Measurements from ENCODE around the gene ARPP19.
"Not testable (repeated sequence)": the region's sequence is repeated elsewhere in the genome, so short reads cannot be mapped to it uniquely, and the experiment has no call there.

ARPP19 gene

DNA sequence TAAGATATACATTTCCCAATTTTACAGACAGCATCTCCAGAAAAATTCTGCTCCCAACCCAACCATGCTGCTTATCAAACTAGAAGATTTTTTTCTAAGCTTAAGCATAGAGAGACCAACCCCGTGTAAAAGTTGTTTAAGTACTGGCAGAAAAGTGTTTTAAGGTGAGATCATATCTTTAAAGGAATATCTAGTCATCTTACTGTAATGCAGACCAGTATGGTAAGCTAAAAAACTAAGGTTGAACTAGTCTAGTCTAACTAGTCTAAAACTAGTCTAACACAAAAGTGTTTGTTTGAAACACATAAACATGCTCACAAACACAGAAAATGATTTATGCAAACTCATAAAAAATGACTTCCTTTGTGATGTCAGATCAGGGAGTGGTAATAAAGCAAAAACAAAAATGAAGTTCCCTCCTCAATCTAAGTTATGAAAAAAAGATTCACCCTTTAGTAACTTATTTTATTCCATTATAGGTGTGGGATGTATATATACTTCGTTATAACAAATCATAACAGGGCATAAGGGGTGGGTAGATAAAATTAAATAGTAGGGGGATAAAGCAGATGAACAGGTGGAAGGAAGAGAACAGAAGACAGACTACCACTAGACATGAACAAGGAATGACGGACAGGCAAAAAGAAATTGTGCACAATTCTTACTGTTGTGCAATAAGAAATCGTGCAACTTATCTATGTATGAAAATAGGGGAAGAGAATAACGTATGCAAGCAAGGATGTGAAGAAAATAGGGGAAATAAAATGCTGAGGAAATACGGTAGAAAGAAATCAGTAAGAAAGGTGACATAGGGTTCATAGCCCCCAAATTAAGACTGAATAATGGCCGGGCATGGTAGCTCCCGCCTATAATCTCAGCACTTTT, 50.1 kb downstream of the ARPP19 start:
- no peaks in the 10 kb centered on the region for H3K36me3 Mint-ChIP-seq (ENCODE audit: insufficient read depth)
- H3K4me1 Mint-ChIP-seq (ENCODE audit: low read depth in 2 of 2) = peaks cover 19 to 33% of the 10 kb centered on the region in 2 donors
- H3K27ac Mint-ChIP-seq = no peak overlapping the region
- H3K4me3 Mint-ChIP-seq = no peak overlapping the region
- H3K27me3 Mint-ChIP-seq = no peaks in the 10 kb centered on the region
- no peaks in the 10 kb centered on the region for H3K9me3 Mint-ChIP-seq
- ATAC-seq (replicated peaks) (no peak), DNase-seq (no peak)

- Mint-ChIP-seq H3K27me3 (no peaks in the 10 kb centered on the region), H3K27ac (no peak overlapping the region), H3K36me3 (ENCODE audit: insufficient read depth) (no peaks in the 10 kb centered on the region), H3K4me1 (ENCODE audit: low read depth in 2 of 2) (peaks cover 17 to 24% of the 10 kb centered on the region in 2 donors), H3K4me3 (no peak overlapping the region), H3K9me3 (no peaks in the 10 kb centered on the region)
- DNase-seq (no peak), ATAC-seq (replicated peaks) (no peak)
Observed at GRCh38 chr15:52517014-52517413, 51.8 kb downstream of the ARPP19 start.

DNA sequence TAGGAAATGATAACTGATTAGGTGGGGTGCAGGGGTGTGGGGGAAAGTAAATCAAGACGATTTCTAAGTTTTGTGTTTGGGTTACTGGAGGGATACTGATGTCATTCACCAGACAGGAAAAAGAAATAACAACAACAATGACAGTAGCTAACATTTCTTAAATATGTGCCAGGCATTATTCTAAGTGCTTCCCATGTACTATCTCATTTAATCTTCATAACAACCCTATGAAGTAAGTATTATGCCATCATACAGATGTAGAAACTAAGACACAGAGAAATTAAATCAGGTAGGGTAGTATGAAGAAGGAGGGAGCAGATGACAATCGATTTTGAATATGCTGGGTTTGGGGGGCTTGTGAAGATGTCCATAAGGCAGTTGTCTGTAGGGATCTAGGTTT, 53.5 kb downstream of the ARPP19 start:
- ATAC-seq (replicated peaks) (no peak), DNase-seq (no peak)
- Mint-ChIP-seq H3K4me1 (ENCODE audit: low read depth in 2 of 2) (peaks cover 13 to 17% of the 10 kb centered on the region in 2 donors), H3K36me3 (ENCODE audit: insufficient read depth) (peaks cover 3% of the 10 kb centered on the region), H3K27me3 (no peaks in the 10 kb centered on the region), H3K4me3 (no peak overlapping the region), H3K9me3 (no peaks in the 10 kb centered on the region), H3K27ac (no peak overlapping the region)

DNA sequence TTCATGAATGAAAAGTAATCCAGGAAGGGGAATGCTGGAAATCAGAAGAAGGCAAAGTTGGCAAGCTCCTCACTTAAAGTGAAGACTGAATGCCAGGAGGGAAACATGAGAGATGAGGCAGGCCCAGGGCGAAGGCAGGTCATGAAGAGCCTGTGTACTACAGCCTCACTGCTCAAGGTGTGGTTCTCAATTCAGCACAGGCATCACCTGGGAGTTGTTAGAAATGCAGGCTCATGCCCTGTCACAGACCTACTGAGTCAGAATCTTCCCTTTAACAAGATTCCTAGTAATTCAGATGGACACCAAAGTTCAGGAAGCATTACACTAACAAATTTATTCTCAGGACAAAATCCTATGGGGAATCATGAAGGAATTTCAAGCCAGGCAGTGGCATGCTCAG, 54.3 kb downstream of the ARPP19 start:
- H3K9me3 Mint-ChIP-seq = no peaks in the 10 kb centered on the region
- peaks cover 3% of the 10 kb centered on the region for H3K36me3 Mint-ChIP-seq (ENCODE audit: insufficient read depth)
- H3K4me1 Mint-ChIP-seq (ENCODE audit: low read depth in 2 of 2) = peaks cover 13 to 18% of the 10 kb centered on the region in 2 donors
- no peaks in the 10 kb centered on the region for H3K27me3 Mint-ChIP-seq
- no peak overlapping the region for H3K27ac Mint-ChIP-seq
- no peak for ATAC-seq (replicated peaks)
- DNase-seq = no peak
- H3K4me3 Mint-ChIP-seq = no peak overlapping the region

DNA sequence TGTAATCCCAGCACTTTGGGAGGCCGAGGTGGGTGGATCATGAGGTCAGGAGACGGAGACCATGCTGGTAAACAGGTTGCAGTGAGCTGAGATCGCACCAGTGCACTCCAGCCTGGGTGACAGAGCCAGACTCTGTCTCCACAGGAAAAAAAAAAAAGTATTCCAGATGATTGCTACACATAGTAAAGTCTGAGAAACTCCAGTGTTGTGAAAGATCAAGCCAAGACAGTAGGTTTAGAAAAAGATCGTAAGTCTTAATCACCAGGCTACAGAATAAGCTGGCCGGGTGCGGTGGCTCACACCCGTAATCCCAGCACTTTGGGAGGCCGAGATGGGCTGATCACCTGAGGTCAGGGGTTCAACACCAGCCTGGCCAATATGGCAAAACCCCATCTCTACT, 56.0 kb downstream of the ARPP19 start:
- not testable (repeated sequence) for DNase-seq, H3K9me3 Mint-ChIP-seq

DNA sequence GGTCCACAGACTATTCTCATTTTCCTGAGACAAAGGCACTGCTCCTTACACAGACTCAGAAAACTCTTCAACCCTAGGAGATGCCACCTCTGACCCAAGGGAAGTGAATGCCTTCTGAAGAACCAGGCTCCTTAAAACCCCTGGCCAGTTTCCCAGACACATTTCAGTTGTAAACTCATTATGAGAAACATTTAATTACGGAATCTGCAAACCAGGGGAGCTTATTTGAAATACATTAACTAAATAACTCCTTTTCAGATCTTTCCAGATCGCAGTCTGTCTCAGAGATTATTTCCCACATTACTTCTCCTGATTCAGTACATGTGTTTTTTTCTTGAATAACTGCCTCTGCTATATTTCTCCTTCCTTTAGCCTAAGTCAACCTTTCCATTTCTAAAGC, 57.7 kb downstream of the ARPP19 start:
- H3K27ac Mint-ChIP-seq = peak overlapping the region in 1 of 2 donors; percentile 69
- H3K27me3 Mint-ChIP-seq = no peaks in the 10 kb centered on the region
- no peak for DNase-seq
- no peak overlapping the region for H3K4me3 Mint-ChIP-seq
- peaks cover 24 to 27% of the 10 kb centered on the region in 2 donors for H3K4me1 Mint-ChIP-seq (ENCODE audit: low read depth in 2 of 2)
- peaks cover 3% of the 10 kb centered on the region for H3K36me3 Mint-ChIP-seq (ENCODE audit: insufficient read depth)
- no peaks in the 10 kb centered on the region for H3K9me3 Mint-ChIP-seq
- no peak for ATAC-seq (replicated peaks)

More for the DNA sequence above, 56.0 kb downstream of the ARPP19 start:
- peak overlapping the region in 1 of 2 donors; percentile 70 for H3K27ac Mint-ChIP-seq
- H3K4me3 Mint-ChIP-seq; ATAC-seq (replicated peaks); H3K36me3 Mint-ChIP-seq (ENCODE audit: insufficient read depth); H3K27me3 Mint-ChIP-seq: not testable (repeated sequence)
- peaks cover 17 to 27% of the 10 kb centered on the region in 2 donors for H3K4me1 Mint-ChIP-seq (ENCODE audit: low read depth in 2 of 2)

GRCh38 chr15:52509500-52510245, 59.2 kb downstream of the ARPP19 start:
- Mint-ChIP-seq H3K4me3 (no peak overlapping the region), H3K36me3 (ENCODE audit: insufficient read depth) (peaks cover 3% of the 10 kb centered on the region), H3K4me1 (ENCODE audit: low read depth in 2 of 2) (peaks cover 30 to 33% of the 10 kb centered on the region in 2 donors), H3K27ac (peak overlapping the region in 1 of 2 donors; percentile 85), H3K9me3 (no peaks in the 10 kb centered on the region), H3K27me3 (no peaks in the 10 kb centered on the region)
- no peak for ATAC-seq (replicated peaks)
- DNase-seq = no peak

- no peak for DNase-seq
- no peak overlapping the region for H3K4me3 Mint-ChIP-seq
- H3K27me3 Mint-ChIP-seq = no peaks in the 10 kb centered on the region
- H3K27ac Mint-ChIP-seq = peak overlapping the region in 1 of 2 donors; percentile 46
- ATAC-seq (replicated peaks) = no peak
- H3K4me1 Mint-ChIP-seq (ENCODE audit: low read depth in 2 of 2) = peaks cover 30 to 48% of the 10 kb centered on the region in 2 donors
- H3K9me3 Mint-ChIP-seq = no peaks in the 10 kb centered on the region
- peaks cover under 1% of the 10 kb centered on the region for H3K36me3 Mint-ChIP-seq (ENCODE audit: insufficient read depth)
Observed at GRCh38 chr15:52506549-52506948, 62.3 kb downstream of the ARPP19 start.

- ATAC-seq (replicated peaks) (no peak), DNase-seq (no peak)
- Mint-ChIP-seq H3K9me3 (no peaks in the 10 kb centered on the region), H3K27me3 (no peaks in the 10 kb centered on the region), H3K4me3 (no peak overlapping the region), H3K27ac (no peak overlapping the region), H3K4me1 (ENCODE audit: low read depth in 2 of 2) (peaks cover 26 to 40% of the 10 kb centered on the region in 2 donors), H3K36me3 (ENCODE audit: insufficient read depth) (no peaks in the 10 kb centered on the region)
Observed at GRCh38 chr15:52505151-52505550, 63.7 kb downstream of the ARPP19 start.

GRCh38 chr15:52503788-52504496, 64.9 kb downstream of the ARPP19 start:
- no peak for DNase-seq
- Mint-ChIP-seq H3K27ac (no peak overlapping the region), H3K4me3 (peak overlapping the region in 1 of 2 donors; percentile 14), H3K9me3 (no peaks in the 10 kb centered on the region), H3K36me3 (ENCODE audit: insufficient read depth) (no peaks in the 10 kb centered on the region), H3K27me3 (no peaks in the 10 kb centered on the region), H3K4me1 (ENCODE audit: low read depth in 2 of 2) (peaks cover 20 to 44% of the 10 kb centered on the region in 2 donors)
- no peak for ATAC-seq (replicated peaks)

- Mint-ChIP-seq H3K4me1 (ENCODE audit: low read depth in 2 of 2) (peaks cover 18 to 39% of the 10 kb centered on the region in 2 donors), H3K36me3 (ENCODE audit: insufficient read depth) (no peaks in the 10 kb centered on the region), H3K27ac (peak overlapping the region; percentile 10 to 15), H3K9me3 (no peaks in the 10 kb centered on the region), H3K27me3 (no peaks in the 10 kb centered on the region), H3K4me3 (no peak overlapping the region)
- DNase-seq (no peak), ATAC-seq (replicated peaks) (no peak)
Observed at GRCh38 chr15:52502608-52503007, 66.2 kb downstream of the ARPP19 start.

DNA sequence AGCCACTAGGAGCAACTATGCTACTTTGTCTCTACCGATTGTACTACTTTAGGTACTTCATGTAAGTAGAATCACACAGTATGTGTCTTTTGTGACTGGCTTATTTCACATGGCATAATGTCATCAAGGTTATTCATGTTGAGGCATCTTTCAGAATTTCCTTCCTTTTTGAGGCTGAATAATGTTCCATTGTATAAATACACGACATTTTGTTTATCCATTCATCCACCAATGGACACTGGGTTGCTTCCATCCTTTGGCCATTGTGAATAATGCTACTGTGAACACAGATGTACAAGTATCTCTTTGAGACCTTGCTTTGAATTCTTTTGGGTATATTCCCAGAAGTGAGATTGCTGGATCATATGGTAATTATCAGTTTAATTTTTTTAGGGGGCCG, 69.3 kb downstream of the ARPP19 start:
- ATAC-seq (replicated peaks) = no peak
- Mint-ChIP-seq H3K9me3 (no peaks in the 10 kb centered on the region), H3K27ac (peak overlapping the region in 1 of 2 donors; percentile 1), H3K4me3 (no peak overlapping the region), H3K4me1 (ENCODE audit: low read depth in 2 of 2) (peaks cover 12 to 49% of the 10 kb centered on the region in 2 donors), H3K27me3 (no peaks in the 10 kb centered on the region), H3K36me3 (ENCODE audit: insufficient read depth) (no peaks in the 10 kb centered on the region)
- DNase-seq = no peak

GRCh38 chr15:52498706-52499105, 70.1 kb downstream of the ARPP19 start:
- ATAC-seq (replicated peaks) (no peak), DNase-seq (no peak)
- Mint-ChIP-seq H3K36me3 (ENCODE audit: insufficient read depth) (no peaks in the 10 kb centered on the region), H3K4me3 (no peak overlapping the region), H3K4me1 (ENCODE audit: low read depth in 2 of 2) (peaks cover 13 to 43% of the 10 kb centered on the region in 2 donors), H3K27ac (no peak overlapping the region), H3K27me3 (no peaks in the 10 kb centered on the region), H3K9me3 (no peaks in the 10 kb centered on the region)

Measured in effector memory CD8-positive, alpha-beta T cell (primary cell).